Measurements from ENCODE around the gene NPDC1. TPM values are rescaled to one million over a fixed set of nuclear protein-coding genes. Genes with fewer than 3 reads are reported as not detected.

Gene NPDC1
- total and polyA plus RNA-seq, 4 donors = 2.7 to 14.5 (median 7.3) TPM

DNA sequence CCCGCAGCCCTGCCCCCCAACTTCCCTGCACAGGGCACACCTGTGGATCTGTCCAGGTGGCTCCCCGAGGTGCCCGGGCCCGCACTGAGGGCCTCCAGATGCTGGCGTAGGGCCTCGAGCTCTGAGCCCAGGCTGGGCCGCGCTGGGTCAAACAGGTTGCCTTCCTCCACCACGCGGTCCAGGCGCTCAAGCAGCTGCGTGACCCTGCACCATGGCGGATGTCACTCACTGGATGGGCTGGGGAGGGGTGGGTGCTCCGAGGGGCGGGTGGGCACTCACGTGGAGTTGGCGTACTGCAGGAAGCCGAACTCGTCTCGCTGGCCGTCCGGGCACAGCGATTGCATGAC lies 23.3 kb downstream of the NPDC1 start:
- Histone ChIP-seq H3K27me3 (ENCODE audit: control insufficient read depth in 4 of 4, insufficient read depth in 4 of 4, low read length in 3 of 4) (no peaks in the 10 kb centered on the region), H3K27ac (ENCODE audit: low read depth in 1 of 2, low read length in 2 of 2) (no peak overlapping the region), H3K9me3 (ENCODE audit: control insufficient read depth in 4 of 4, low read length in 3 of 4) (no peaks in the 10 kb centered on the region), H3K4me1 (ENCODE audit: control insufficient read depth in 4 of 4, insufficient read depth in 4 of 4, low read length in 3 of 4) (peaks cover 30 to 54% (median 42%) of the 10 kb centered on the region in 4 donors), H3K36me3 (ENCODE audit: control insufficient read depth in 4 of 4, insufficient read depth in 3 of 4, low read depth in 1 of 4, low read length in 3 of 4) (peaks cover 0 to 2% (median under 1%) of the 10 kb centered on the region in 4 donors), H3K9ac (ENCODE audit: low read depth in 1 of 2, low read length in 2 of 2) (no peak overlapping the region), H3K4me3 (ENCODE audit: low read depth in 1 of 3, low read length in 3 of 3) (no peak overlapping the region)
- DNase-seq (ENCODE audit: low spot score) = no peak
- TF ChIP-seq RAD21 (IDR thresholded peaks at IDR 0.05) (no peak), SP1 (IDR thresholded peaks at IDR 0.05) (no peak), GABPA (IDR thresholded peaks at IDR 0.05 in 1 of 2, conservative IDR thresholded peaks at IDR 0.05 in 1 of 2) (no peak), HNF4G (IDR thresholded peaks at IDR 0.05) (no peak), TAF1 (conservative IDR thresholded peaks at IDR 0.05) (no peak), RXRA (IDR thresholded peaks at IDR 0.05) (no peak), NR2F2 (IDR thresholded peaks at IDR 0.05) (no peak), HNF4A (conservative IDR thresholded peaks at IDR 0.05) (no peak), JUND (IDR thresholded peaks at IDR 0.05) (no peak), FOXA2 (IDR thresholded peaks at IDR 0.05) (no peak), EGR1 (IDR thresholded peaks at IDR 0.05; ENCODE audit: low read depth in 2 of 2) (no peak)
- TF ChIP-seq, protein P1, sequence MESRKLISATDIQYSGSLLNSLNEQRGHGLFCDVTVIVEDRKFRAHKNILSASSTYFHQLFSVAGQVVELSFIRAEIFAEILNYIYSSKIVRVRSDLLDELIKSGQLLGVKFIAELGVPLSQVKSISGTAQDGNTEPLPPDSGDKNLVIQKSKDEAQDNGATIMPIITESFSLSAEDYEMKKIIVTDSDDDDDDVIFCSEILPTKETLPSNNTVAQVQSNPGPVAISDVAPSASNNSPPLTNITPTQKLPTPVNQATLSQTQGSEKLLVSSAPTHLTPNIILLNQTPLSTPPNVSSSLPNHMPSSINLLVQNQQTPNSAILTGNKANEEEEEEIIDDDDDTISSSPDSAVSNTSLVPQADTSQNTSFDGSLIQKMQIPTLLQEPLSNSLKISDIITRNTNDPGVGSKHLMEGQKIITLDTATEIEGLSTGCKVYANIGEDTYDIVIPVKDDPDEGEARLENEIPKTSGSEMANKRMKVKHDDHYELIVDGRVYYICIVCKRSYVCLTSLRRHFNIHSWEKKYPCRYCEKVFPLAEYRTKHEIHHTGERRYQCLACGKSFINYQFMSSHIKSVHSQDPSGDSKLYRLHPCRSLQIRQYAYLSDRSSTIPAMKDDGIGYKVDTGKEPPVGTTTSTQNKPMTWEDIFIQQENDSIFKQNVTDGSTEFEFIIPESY (IDR thresholded peaks at IDR 0.05) = no peak
- TF ChIP-seq, protein P2, sequence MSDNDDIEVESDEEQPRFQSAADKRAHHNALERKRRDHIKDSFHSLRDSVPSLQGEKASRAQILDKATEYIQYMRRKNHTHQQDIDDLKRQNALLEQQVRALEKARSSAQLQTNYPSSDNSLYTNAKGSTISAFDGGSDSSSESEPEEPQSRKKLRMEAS (IDR thresholded peaks at IDR 0.05) = no peak
- TF ChIP-seq, protein P3, sequence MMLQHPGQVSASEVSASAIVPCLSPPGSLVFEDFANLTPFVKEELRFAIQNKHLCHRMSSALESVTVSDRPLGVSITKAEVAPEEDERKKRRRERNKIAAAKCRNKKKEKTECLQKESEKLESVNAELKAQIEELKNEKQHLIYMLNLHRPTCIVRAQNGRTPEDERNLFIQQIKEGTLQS (IDR thresholded peaks at IDR 0.05) = no peak
- 81% methylated on average over 23 of the region's 23 CpGs for WGBS

DNA sequence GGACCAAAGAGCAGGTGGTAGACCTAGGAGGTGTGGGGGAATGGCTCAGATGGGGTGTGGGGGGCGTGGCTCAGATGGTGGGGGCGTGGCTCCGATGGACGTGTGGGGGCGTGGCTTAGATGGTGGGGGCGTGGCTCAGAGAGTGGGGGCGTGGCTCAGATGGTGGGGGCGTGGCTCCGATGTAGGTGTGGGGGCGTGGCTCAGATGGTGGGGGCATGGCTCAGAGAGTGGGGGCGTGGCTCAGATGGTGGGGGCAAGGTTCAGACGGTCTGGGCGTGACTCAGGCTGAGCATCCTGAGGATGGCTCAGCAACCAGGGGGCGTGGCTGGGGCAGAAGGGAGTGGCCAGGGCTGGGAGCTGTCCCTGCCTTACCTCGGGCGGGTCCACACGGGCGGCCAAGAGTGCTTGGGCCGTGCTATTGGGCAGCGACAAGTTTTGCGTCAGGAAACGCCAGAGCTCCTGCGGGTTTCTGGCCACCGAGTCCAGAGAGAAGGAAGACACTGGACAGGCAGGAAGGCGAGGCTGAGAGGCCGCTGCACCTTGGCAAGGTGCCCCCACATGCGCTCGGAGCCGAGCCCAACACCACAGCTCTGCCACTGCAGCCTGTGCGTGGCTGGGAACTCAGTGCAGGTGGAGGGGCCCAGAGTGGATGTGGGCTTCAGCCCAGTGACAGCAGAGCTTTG lies 23.9 kb downstream of the NPDC1 start:
- Histone ChIP-seq H3K27me3 (ENCODE audit: control insufficient read depth in 4 of 4, insufficient read depth in 4 of 4, low read length in 3 of 4) (no peaks in the 10 kb centered on the region), H3K4me3 (ENCODE audit: low read depth in 1 of 3, low read length in 3 of 3) (no peak overlapping the region), H3K36me3 (ENCODE audit: control insufficient read depth in 4 of 4, insufficient read depth in 3 of 4, low read depth in 1 of 4, low read length in 3 of 4) (peaks cover 0 to 7% (median 1%) of the 10 kb centered on the region in 4 donors), H3K9me3 (ENCODE audit: control insufficient read depth in 4 of 4, low read length in 3 of 4) (no peaks in the 10 kb centered on the region), H3K9ac (ENCODE audit: low read depth in 1 of 2, low read length in 2 of 2) (no peak overlapping the region), H3K4me1 (ENCODE audit: control insufficient read depth in 4 of 4, insufficient read depth in 4 of 4, low read length in 3 of 4) (peaks cover 25 to 49% (median 37%) of the 10 kb centered on the region in 4 donors), H3K27ac (ENCODE audit: low read depth in 1 of 2, low read length in 2 of 2) (no peak overlapping the region)
- DNase-seq (ENCODE audit: low spot score) = peak; percentile 51
- no peak for TF ChIP-seq JUND (IDR thresholded peaks at IDR 0.05)
- peak; percentile 59 to 71 for TF ChIP-seq HNF4A (conservative IDR thresholded peaks at IDR 0.05)
- no peak for TF ChIP-seq FOXA2 (IDR thresholded peaks at IDR 0.05)
- TF ChIP-seq RXRA (IDR thresholded peaks at IDR 0.05) = peak; percentile 51 to 69
- no peak for TF ChIP-seq TAF1 (conservative IDR thresholded peaks at IDR 0.05)
- TF ChIP-seq, protein P4, sequence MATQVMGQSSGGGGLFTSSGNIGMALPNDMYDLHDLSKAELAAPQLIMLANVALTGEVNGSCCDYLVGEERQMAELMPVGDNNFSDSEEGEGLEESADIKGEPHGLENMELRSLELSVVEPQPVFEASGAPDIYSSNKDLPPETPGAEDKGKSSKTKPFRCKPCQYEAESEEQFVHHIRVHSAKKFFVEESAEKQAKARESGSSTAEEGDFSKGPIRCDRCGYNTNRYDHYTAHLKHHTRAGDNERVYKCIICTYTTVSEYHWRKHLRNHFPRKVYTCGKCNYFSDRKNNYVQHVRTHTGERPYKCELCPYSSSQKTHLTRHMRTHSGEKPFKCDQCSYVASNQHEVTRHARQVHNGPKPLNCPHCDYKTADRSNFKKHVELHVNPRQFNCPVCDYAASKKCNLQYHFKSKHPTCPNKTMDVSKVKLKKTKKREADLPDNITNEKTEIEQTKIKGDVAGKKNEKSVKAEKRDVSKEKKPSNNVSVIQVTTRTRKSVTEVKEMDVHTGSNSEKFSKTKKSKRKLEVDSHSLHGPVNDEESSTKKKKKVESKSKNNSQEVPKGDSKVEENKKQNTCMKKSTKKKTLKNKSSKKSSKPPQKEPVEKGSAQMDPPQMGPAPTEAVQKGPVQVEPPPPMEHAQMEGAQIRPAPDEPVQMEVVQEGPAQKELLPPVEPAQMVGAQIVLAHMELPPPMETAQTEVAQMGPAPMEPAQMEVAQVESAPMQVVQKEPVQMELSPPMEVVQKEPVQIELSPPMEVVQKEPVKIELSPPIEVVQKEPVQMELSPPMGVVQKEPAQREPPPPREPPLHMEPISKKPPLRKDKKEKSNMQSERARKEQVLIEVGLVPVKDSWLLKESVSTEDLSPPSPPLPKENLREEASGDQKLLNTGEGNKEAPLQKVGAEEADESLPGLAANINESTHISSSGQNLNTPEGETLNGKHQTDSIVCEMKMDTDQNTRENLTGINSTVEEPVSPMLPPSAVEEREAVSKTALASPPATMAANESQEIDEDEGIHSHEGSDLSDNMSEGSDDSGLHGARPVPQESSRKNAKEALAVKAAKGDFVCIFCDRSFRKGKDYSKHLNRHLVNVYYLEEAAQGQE (IDR thresholded peaks at IDR 0.05) = peak; percentile 55
- TF ChIP-seq EGR1 (IDR thresholded peaks at IDR 0.05; ENCODE audit: low read depth in 2 of 2) = no peak
- TF ChIP-seq SP1 (IDR thresholded peaks at IDR 0.05) = peak; percentile 64
- WGBS = 32% methylated on average over 30 of the region's 30 CpGs
